Neural progenitor cell (in vitro differentiated cells): ENCODE measurements around the gene CLDN16. TPM values are rescaled to one million over a fixed set of nuclear protein-coding genes. Genes with fewer than 3 reads are reported as not detected.
A peak's percentile ranks its signal among the peaks of the same experiment; 100 is the strongest.

ENCODE experiments used
- DNase-seq: peaks from one replicate; pipeline ENCODE4 v3.0.0-alpha.2; 2016; ENCODE audit warnings: low spot score
- H2AFZ ChIP-seq: fragments of 200-600 bp; sonication (generic); replicated peaks from 2 replicates; pipeline ENCODE4 v1.6.1; 2016; ENCODE audit warnings: antibody characterized with exemption
- H3F3A ChIP-seq: fragments of 200-600 bp; sonication (generic); 2 replicates; pipeline ENCODE4 v1.6.1; 2016; ENCODE audit warnings: antibody characterized with exemption, low read depth
- H3K27ac ChIP-seq: fragments of 200-600 bp; sonication (generic); 2 replicates; pipeline ENCODE4 v1.5.1; 2016; ENCODE audit warnings: mild to moderate bottlenecking
- H3K27me3 ChIP-seq: fragments of 200-600 bp; sonication (generic); 2 replicates; pipeline ENCODE4 v1.6.1; 2016; ENCODE audit warnings: mild to moderate bottlenecking, moderate library complexity
- H3K36me3 ChIP-seq: fragments of 200-600 bp; sonication (generic); 2 replicates; pipeline ENCODE4 v1.5.1; 2016
- H3K4me1 ChIP-seq: fragments of 200-600 bp; sonication (generic); 2 replicates; pipeline ENCODE4 v1.6.1; 2016; ENCODE audit warnings: mixed run types
- H3K4me2 ChIP-seq: fragments of 200-600 bp; sonication (generic); 2 replicates; pipeline ENCODE4 v1.6.1; 2016
- H3K4me3 ChIP-seq: fragments of 200-600 bp; sonication (generic); 2 replicates; pipeline ENCODE4 v1.5.1; 2016
- H3K79me2 ChIP-seq: fragments of 200-600 bp; sonication (generic); 2 replicates; pipeline ENCODE4 v1.6.1; 2016; ENCODE audit warnings: low read depth
- H3K9ac ChIP-seq: fragments of 200-600 bp; sonication (generic); 2 replicates; pipeline ENCODE4 v1.6.1; 2016
- H3K9me3 ChIP-seq: fragments of 200-600 bp; sonication (generic); 2 replicates; pipeline ENCODE4 v1.5.1; 2016; ENCODE audit warnings: low read depth
- H4K20me1 ChIP-seq: fragments of 200-600 bp; sonication (generic); 2 replicates; pipeline ENCODE4 v1.6.1; 2016; ENCODE audit warnings: low read depth
- H3K27ac Mint-ChIP-seq: 3 replicates; pipeline ENCODE4 v1.8.0; 2021; ENCODE audit warnings: mixed read lengths
- H3K27me3 Mint-ChIP-seq: 2 replicates; pipeline ENCODE4 v1.8.0; 2022; ENCODE audit warnings: low read depth, mild to moderate bottlenecking, inconsistent platforms, moderate library complexity, mixed read lengths; ENCODE audit not compliant: insufficient read depth
- H3K36me3 Mint-ChIP-seq: 3 replicates; pipeline ENCODE4 v1.8.0; 2021; ENCODE audit warnings: mixed read lengths
- H3K4me1 Mint-ChIP-seq: 3 replicates; pipeline ENCODE4 v1.8.0; 2021; ENCODE audit warnings: mixed read lengths
- H3K4me3 Mint-ChIP-seq: 3 replicates; pipeline ENCODE4 v1.8.0; 2021; ENCODE audit warnings: mild to moderate bottlenecking, moderate library complexity, mixed read lengths
- H3K9me3 Mint-ChIP-seq: 3 replicates; pipeline ENCODE4 v1.8.0; 2020; ENCODE audit warnings: mixed read lengths
- CTCF ChIP-seq: fragments of 200-600 bp; sonication (generic); IDR thresholded peaks from 2 replicates; pipeline ENCODE4 v1.5.1; 2017; ENCODE audit warnings: antibody characterized with exemption, mild to moderate bottlenecking
- EZH2 ChIP-seq: fragments of 200-600 bp; sonication (generic); IDR thresholded peaks from 2 replicates; pipeline ENCODE4 v1.6.1; 2017; ENCODE audit warnings: antibody characterized with exemption, mild to moderate bottlenecking, moderate library complexity
- EZH2phosphoT487 ChIP-seq: fragments of 200-600 bp; sonication (generic); IDR thresholded peaks from 2 replicates; pipeline ENCODE4 v1.6.1; 2017; ENCODE audit warnings: antibody characterized with exemption
- total RNA-seq: library from RNA; depleted of rRNA; stranded (reverse); fragments of >200 nt; gene quantifications from 2 replicates; pipeline ENCODE4 v1.2.3, GENCODE V29; 2015; ENCODE audit warnings: low replicate concordance

CLDN16 gene
- total RNA-seq, 1 donor from 2014 or later: not detected

GRCh38 chr3:190361791-190362190 lies 26.2 kb upstream of the CLDN16 start:
- Histone ChIP-seq H3K9me3 (no peaks in the 10 kb centered on the region), H3K79me2 (no peaks in the 10 kb centered on the region), H3K4me1 (peaks cover 8% of the 10 kb centered on the region), H3K27me3 (no peaks in the 10 kb centered on the region), H3K9ac (no peak overlapping the region), H3F3A (no peaks in the 10 kb centered on the region), H4K20me1 (no peaks in the 10 kb centered on the region), H3K36me3 (no peaks in the 10 kb centered on the region), H3K4me3 (no peak overlapping the region), H2AFZ (no peak overlapping the region), H3K27ac (no peak overlapping the region), H3K4me2 (no peak overlapping the region)
- no peaks in the 10 kb centered on the region for H3K36me3 Mint-ChIP-seq
- H3K4me3 Mint-ChIP-seq: no peak overlapping the region
- DNase-seq: no peak
- H3K27ac Mint-ChIP-seq: no peak overlapping the region
- no peak for TF ChIP-seq EZH2
- no peak for TF ChIP-seq EZH2phosphoT487
- TF ChIP-seq CTCF: no peak
- no peaks in the 10 kb centered on the region for H3K27me3 Mint-ChIP-seq
- peaks cover 2% of the 10 kb centered on the region for H3K9me3 Mint-ChIP-seq
- H3K4me1 Mint-ChIP-seq: peaks cover 5% of the 10 kb centered on the region

GRCh38 chr3:190362258-190362657 lies 25.7 kb upstream of the CLDN16 start:
- no peaks in the 10 kb centered on the region for H3F3A ChIP-seq
- Mint-ChIP-seq H3K36me3 (no peaks in the 10 kb centered on the region), H3K4me3 (no peak overlapping the region), H3K9me3 (peaks cover 2% of the 10 kb centered on the region), H3K4me1 (peaks cover 5% of the 10 kb centered on the region), H3K27ac (no peak overlapping the region), H3K27me3 (no peaks in the 10 kb centered on the region)
- H2AFZ ChIP-seq: peak overlapping the region; percentile 45
- no peaks in the 10 kb centered on the region for H3K27me3 ChIP-seq
- H3K79me2 ChIP-seq: no peaks in the 10 kb centered on the region
- peak; percentile 37 for DNase-seq
- no peaks in the 10 kb centered on the region for H3K36me3 ChIP-seq
- no peaks in the 10 kb centered on the region for H4K20me1 ChIP-seq
- H3K9me3 ChIP-seq: no peaks in the 10 kb centered on the region
- H3K27ac ChIP-seq: no peak overlapping the region
- no peak overlapping the region for H3K9ac ChIP-seq
- peaks cover 8% of the 10 kb centered on the region for H3K4me1 ChIP-seq
- H3K4me2 ChIP-seq: no peak overlapping the region
- H3K4me3 ChIP-seq: no peak overlapping the region
- TF ChIP-seq EZH2phosphoT487: no peak
- TF ChIP-seq EZH2: no peak
- no peak for TF ChIP-seq CTCF

GRCh38 chr3:190366133-190366532 lies 21.8 kb upstream of the CLDN16 start:
- Histone ChIP-seq H2AFZ (no peak overlapping the region), H4K20me1 (no peaks in the 10 kb centered on the region)

More at GRCh38 chr3:190366133-190366532, 21.8 kb upstream of the CLDN16 start:
- H3K4me3 Mint-ChIP-seq: no peak overlapping the region
- Histone ChIP-seq H3K27me3 (no peaks in the 10 kb centered on the region), H3K9me3 (no peaks in the 10 kb centered on the region), H3K4me2 (no peak overlapping the region), H3K36me3 (no peaks in the 10 kb centered on the region), H3K27ac (no peak overlapping the region), H3F3A (no peaks in the 10 kb centered on the region), H3K79me2 (no peaks in the 10 kb centered on the region), H3K4me1 (peaks cover 8% of the 10 kb centered on the region), H3K4me3 (no peak overlapping the region), H3K9ac (no peak overlapping the region)
- no peaks in the 10 kb centered on the region for H3K27me3 Mint-ChIP-seq
- no peaks in the 10 kb centered on the region for H3K36me3 Mint-ChIP-seq
- H3K27ac Mint-ChIP-seq: no peak overlapping the region
- no peak for DNase-seq
- peaks cover 5% of the 10 kb centered on the region for H3K4me1 Mint-ChIP-seq
- TF ChIP-seq CTCF: no peak
- no peak for TF ChIP-seq EZH2
- no peak for TF ChIP-seq EZH2phosphoT487
- peaks cover 2% of the 10 kb centered on the region for H3K9me3 Mint-ChIP-seq
